ENCODE measurements around the gene ARX.

Gene ARX

GRCh38 chrX:24996096-24996709 is 19.6 kb downstream of the ARX start:
- no peak for FAIRE-seq

GRCh38 chrX:24993879-24994278 is 21.9 kb downstream of the ARX start:
- no peak for FAIRE-seq

- no peak for FAIRE-seq
Measured at GRCh38 chrX:24990535-24990934, 25.2 kb downstream of the ARX start.

GRCh38 chrX:24988314-24988713 is 27.5 kb downstream of the ARX start:
- no peak for FAIRE-seq

- no peak for FAIRE-seq
Measured at GRCh38 chrX:24987731-24988130, 28.0 kb downstream of the ARX start.

- no peak for FAIRE-seq
Measured at GRCh38 chrX:24985120-24985519, 30.6 kb downstream of the ARX start.

- no peak for FAIRE-seq
Measured at GRCh38 chrX:24983931-24984330, 31.8 kb downstream of the ARX start.

GRCh38 chrX:24982306-24982965 is 33.3 kb downstream of the ARX start:
- no peak for FAIRE-seq

GRCh38 chrX:24981030-24981429 is 34.7 kb downstream of the ARX start:
- FAIRE-seq, result no peak

- no peak for FAIRE-seq
Measured at GRCh38 chrX:24979081-24979480, 36.7 kb downstream of the ARX start.

GRCh38 chrX:24969812-24970211 is 46.0 kb downstream of the ARX start:
- FAIRE-seq, result no peak

GRCh38 chrX:24965372-24965771 is 50.4 kb downstream of the ARX start:
- peak; percentile 99 for FAIRE-seq

GRCh38 chrX:24963823-24964222 is 51.9 kb downstream of the ARX start:
- no peak for FAIRE-seq

GRCh38 chrX:24961809-24962208 is 54.0 kb downstream of the ARX start:
- FAIRE-seq, result no peak

- FAIRE-seq, result no peak
Measured at GRCh38 chrX:24956828-24957227, 58.9 kb downstream of the ARX start.

- FAIRE-seq, result no peak
Measured at GRCh38 chrX:24955372-24955930, 60.3 kb downstream of the ARX start.

GRCh38 chrX:24954732-24955131 is 61.0 kb downstream of the ARX start:
- FAIRE-seq, result no peak
